Sigmoid colon (tissue), 4 donors: ENCODE data around the gene TTC12.

Source experiments
- EP300 ChIP-seq, 4 donors: sonication (generic); formaldehyde crosslinking; IDR thresholded peaks; one replicate each; pipeline ENCODE4 v1.6.1; 2017; ENCODE audit warnings: antibody characterized with exemption in 4 of 4
- POLR2A ChIP-seq, 2 donors: fragments of 450-650 bp; IDR thresholded peaks; one replicate each; pipeline ENCODE4 v1.6.1; 2016; ENCODE audit warnings: antibody characterized with exemption in 2 of 2, mild to moderate bottlenecking in 2 of 2, moderate library complexity in 2 of 2
- POLR2AphosphoS5 ChIP-seq, 4 donors: sonication (generic); formaldehyde crosslinking; IDR thresholded peaks; one replicate each; pipeline ENCODE4 v1.6.1; 2017; ENCODE audit warnings: antibody characterized with exemption in 4 of 4
- TF ChIP-seq, protein P1 (sequence below), 4 experiments: fragments of 450-650 bp in 3 of 4; fragments of 200-600 bp in 1 of 4; IDR thresholded peaks; one replicate each; pipeline ENCODE4 v1.5.1; 2016 to 2019; ENCODE audit warnings: antibody characterized with exemption in 4 of 4, mild to moderate bottlenecking in 3 of 4, moderate library complexity in 2 of 4

DNA sequence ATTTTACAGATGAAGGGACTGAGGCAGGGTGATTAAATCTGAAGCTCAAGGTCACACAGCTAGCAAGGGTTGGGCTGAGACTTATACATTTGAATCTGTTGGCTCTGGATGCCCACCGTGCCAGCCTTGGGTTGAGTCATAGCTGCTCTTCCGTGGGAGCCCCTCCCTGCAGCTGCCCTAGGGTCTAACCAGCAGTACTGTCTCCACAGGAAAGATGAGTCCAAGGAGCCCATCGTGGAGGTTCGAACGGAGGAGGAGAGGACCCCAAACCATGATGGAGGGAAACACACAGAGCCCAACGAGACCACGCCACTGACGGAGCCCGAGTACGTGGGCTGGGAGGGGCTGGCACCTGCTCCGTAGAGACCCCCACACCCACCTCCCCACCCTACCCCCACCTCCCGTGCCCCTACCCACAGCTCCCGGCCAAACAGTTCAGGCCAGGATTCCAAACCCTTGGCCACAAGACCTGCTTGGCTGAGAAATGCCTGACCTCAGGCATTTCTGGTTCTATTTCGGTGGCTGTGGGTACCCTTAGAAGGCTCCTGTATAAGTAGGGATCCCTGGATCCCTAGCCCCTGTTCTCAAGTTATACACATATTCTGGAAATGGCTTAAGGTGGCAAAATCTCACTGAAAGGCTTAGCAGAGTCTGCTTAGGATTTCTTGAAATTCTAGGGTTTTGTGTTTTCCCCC is 42.7 kb upstream of the TTC12 start:
- TF ChIP-seq, protein P1, sequence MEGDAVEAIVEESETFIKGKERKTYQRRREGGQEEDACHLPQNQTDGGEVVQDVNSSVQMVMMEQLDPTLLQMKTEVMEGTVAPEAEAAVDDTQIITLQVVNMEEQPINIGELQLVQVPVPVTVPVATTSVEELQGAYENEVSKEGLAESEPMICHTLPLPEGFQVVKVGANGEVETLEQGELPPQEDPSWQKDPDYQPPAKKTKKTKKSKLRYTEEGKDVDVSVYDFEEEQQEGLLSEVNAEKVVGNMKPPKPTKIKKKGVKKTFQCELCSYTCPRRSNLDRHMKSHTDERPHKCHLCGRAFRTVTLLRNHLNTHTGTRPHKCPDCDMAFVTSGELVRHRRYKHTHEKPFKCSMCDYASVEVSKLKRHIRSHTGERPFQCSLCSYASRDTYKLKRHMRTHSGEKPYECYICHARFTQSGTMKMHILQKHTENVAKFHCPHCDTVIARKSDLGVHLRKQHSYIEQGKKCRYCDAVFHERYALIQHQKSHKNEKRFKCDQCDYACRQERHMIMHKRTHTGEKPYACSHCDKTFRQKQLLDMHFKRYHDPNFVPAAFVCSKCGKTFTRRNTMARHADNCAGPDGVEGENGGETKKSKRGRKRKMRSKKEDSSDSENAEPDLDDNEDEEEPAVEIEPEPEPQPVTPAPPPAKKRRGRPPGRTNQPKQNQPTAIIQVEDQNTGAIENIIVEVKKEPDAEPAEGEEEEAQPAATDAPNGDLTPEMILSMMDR (IDR thresholded peaks at IDR 0.05): no peak
- TF ChIP-seq POLR2A (IDR thresholded peaks at IDR 0.05): no peak
- TF ChIP-seq POLR2AphosphoS5 (IDR thresholded peaks at IDR 0.05): no peak
- TF ChIP-seq EP300 (IDR thresholded peaks at IDR 0.05): no peak
